H7 (cell line): ENCODE data around the gene ENKD1. TPM values are rescaled to one million over a fixed set of nuclear protein-coding genes. Genes with fewer than 3 reads are reported as not detected.

Experiments
- DNase-seq: peaks from one replicate; pipeline ENCODE4 v3.0.0; 2012
- H3K27me3 ChIP-seq: 2 replicates; pipeline ENCODE4 v1.6.0; 2011; ENCODE audit warnings: mild to moderate bottlenecking, low read length; ENCODE audit not compliant: control insufficient read depth, insufficient read depth
- H3K36me3 ChIP-seq: replicated peaks from 2 replicates; pipeline ENCODE4 v1.5.1; 2011; ENCODE audit warnings: low read length; ENCODE audit not compliant: control insufficient read depth, insufficient read depth
- H3K4me3 ChIP-seq: 2 replicates; pipeline ENCODE4 v1.5.1; 2011; ENCODE audit warnings: low read depth, mild to moderate bottlenecking, control low read depth, low read length, moderate library complexity; ENCODE audit not compliant: insufficient read depth
- total RNA-seq: library from RNA; depleted of rRNA; stranded (reverse); fragments of >200 nt; shearing (Covaris generic); gene quantifications from 2 replicates; pipeline ENCODE4 v1.2.3, GENCODE V29; 2014; rRNA removed

The ENKD1 gene
- 7.0 and 12.3 TPM in 2 replicates for total RNA-seq

- H3K27me3 ChIP-seq, result peaks cover 15% of the 10 kb centered on the region; the same call in 1 of the 2 replicates
- no peaks in the 10 kb centered on the region for H3K36me3 ChIP-seq
- peak within 1 kb of the TSS; percentile 60 for H3K4me3 ChIP-seq
- peak; percentile 99 for DNase-seq
These were observed at the start of gene ENKD1, which contains the start of gene C16orf86 for GRCh38 chr16:67666559-67667452. ENKD1 (minus strand) TSS chr16:67666750; CDS start chr16:67666442, 308 bp downstream. C16orf86 (plus strand) TSS chr16:67666814; CDS start chr16:67666971, 157 bp downstream.

DNA sequence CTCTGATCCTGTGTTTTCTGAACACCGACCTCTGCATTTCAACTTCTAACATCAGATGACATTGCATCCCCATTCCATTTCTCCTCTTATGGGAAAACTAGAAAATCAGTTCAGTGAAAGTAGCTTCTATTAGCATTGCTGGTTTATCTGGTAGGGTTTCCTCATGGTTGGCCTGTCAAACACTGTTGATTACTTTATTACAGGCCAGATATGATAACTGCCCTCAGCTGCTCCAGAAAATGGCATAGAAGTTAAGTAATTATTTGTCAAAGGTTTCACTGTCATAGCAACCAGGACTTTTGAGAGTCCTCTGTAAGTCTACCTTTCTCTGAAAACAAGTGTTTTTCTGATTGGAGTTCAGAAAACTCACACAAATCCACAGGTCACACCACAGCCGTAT, 49.5 kb upstream of the ENKD1 start:
- no peaks in the 10 kb centered on the region for H3K27me3 ChIP-seq
- no peak overlapping the region for H3K4me3 ChIP-seq
- no peak for DNase-seq
- H3K36me3 ChIP-seq, result no peaks in the 10 kb centered on the region

DNA sequence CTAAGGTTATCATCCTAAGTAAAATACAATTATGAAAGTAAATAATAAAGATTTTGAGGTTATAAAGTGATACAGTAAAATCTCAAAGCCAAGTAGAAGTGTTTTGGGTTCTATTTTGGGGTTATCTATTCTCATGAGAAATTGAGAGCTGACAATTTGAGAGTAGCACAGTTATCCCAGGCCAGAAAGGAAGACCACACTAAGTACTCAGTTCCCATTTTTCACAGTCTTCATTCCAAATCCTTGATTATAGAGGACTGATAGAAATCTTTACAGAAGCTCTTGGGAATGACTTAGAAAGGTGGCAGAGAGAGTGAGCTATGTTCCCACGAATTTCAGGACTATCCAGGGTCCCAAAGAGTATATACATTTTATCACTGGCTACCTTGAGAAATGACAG, 48.0 kb upstream of the ENKD1 start:
- no peak overlapping the region for H3K4me3 ChIP-seq
- no peaks in the 10 kb centered on the region for H3K27me3 ChIP-seq

DNA sequence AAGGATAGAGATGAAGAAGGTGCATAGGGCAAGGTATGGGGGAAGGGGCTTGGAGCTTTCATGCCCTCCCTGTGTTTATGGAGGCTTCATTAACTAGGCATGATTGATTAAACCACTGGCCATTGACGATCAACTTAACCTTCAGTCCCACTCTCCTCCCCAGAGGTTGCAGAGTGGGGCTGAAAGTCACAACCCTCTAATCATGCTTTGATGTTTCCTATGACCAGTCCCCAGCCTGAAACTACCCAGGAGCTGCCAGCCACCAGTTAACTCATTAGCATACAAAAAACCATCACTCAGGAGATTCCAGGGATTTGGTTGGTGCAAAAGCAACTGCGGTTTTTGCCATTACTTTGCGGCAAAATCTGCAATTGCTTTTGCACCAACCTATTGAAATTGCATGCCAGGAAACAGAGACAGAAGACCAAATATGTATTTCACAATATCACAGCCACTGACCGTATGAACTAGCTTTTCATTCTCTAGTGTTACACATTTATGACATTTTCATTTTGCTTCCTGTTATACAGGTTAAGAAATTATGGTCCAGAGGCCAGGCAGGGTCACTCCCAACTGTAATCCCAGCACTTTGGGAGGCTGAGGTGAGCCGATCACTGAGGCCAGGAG, 47.2 kb upstream of the ENKD1 start:
- H3K36me3 ChIP-seq, result no peaks in the 10 kb centered on the region
- H3K4me3 ChIP-seq, result no peak overlapping the region
- peak; percentile 50 for DNase-seq
- H3K27me3 ChIP-seq, result no peaks in the 10 kb centered on the region

More for the DNA sequence above, 48.0 kb upstream of the ENKD1 start:
- no peaks in the 10 kb centered on the region for H3K36me3 ChIP-seq
- no peak for DNase-seq

GRCh38 chr16:67710607-67711006, 44.1 kb upstream of the ENKD1 start:
- no peak for DNase-seq
- no peaks in the 10 kb centered on the region for H3K27me3 ChIP-seq
- H3K36me3 ChIP-seq, result no peaks in the 10 kb centered on the region
- no peak overlapping the region for H3K4me3 ChIP-seq

DNA sequence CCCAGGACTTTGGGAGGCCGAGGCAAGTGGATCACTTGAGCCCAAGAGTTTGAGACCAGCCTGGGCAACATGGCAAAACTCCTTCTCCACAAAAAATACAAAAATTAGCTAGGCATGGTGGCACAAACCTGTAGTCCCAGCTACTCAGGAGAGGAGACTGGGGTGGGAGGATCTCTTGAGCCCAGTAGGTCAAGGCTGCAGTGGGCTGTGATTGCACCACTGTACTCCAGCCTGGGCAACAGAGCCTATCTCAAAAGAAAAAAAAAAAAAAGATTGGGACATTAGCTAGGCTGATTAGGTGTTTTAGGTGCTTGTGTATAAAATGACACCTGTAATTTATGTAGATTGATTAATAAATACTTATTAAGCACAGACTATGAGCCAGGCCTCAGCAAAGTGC, 42.5 kb upstream of the ENKD1 start:
- no peaks in the 10 kb centered on the region for H3K36me3 ChIP-seq
- no peak for DNase-seq
- H3K27me3 ChIP-seq, result no peaks in the 10 kb centered on the region
- H3K4me3 ChIP-seq, result no peak overlapping the region

- Histone ChIP-seq H3K27me3 (no peaks in the 10 kb centered on the region), H3K36me3 (no peaks in the 10 kb centered on the region), H3K4me3 (no peak overlapping the region)
- DNase-seq, result no peak
These were observed 41.8 kb upstream of the ENKD1 start for GRCh38 chr16:67708368-67708771.

DNA sequence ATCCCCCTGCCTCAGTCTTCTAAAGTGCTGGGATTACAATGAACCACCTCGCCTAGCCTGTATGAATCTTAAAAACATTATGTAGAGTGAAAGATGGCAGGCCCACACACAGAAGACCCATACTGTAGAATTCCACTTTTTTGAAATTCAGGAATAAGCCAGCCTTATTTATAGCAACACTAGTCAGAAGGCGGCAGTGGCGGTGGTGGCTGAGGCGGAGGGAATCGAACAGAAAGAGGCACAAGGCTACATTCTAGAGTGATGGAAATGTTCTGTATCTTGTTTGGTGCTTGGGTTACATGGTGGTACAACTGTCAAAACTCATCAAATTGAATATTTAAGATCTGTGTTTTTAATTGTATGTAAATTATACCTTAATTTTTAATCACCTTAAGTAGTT, 41.2 kb upstream of the ENKD1 start:
- H3K36me3 ChIP-seq, result no peaks in the 10 kb centered on the region
- DNase-seq, result no peak
- H3K27me3 ChIP-seq, result no peaks in the 10 kb centered on the region
- H3K4me3 ChIP-seq, result no peak overlapping the region

GRCh38 chr16:67707210-67707609, 40.7 kb upstream of the ENKD1 start:
- Histone ChIP-seq H3K36me3 (no peaks in the 10 kb centered on the region), H3K4me3 (no peak overlapping the region), H3K27me3 (no peaks in the 10 kb centered on the region)
- no peak for DNase-seq

GRCh38 chr16:67704110-67704509, 37.6 kb upstream of the ENKD1 start:
- H3K4me3 ChIP-seq, result no peak overlapping the region
- no peaks in the 10 kb centered on the region for H3K36me3 ChIP-seq
- no peak for DNase-seq
- no peaks in the 10 kb centered on the region for H3K27me3 ChIP-seq

- DNase-seq, result no peak
- H3K27me3 ChIP-seq, result no peaks in the 10 kb centered on the region
- H3K4me3 ChIP-seq, result no peak overlapping the region
- H3K36me3 ChIP-seq, result no peaks in the 10 kb centered on the region
These were observed 37.1 kb upstream of the ENKD1 start for GRCh38 chr16:67703626-67704025.

DNA sequence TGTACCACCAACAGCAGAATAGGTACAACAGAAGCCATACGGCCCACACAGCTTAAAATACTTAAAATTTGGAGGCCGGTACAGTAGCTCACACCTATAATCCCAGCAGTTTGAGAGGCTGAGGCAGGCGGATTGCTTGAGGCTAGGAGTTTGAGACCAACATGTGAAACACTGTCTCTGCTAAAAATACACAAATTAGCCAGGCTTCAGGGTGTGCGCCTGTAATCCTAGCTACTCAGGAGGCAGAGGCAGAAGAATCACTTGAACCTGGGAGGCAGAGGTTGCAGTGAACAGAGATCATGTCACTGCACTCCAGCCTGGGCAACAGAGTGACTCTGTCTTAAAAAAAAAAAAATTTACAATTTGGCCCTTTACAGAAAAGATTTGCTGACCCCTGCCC, 35.6 kb upstream of the ENKD1 start:
- Histone ChIP-seq H3K4me3 (no peak overlapping the region), H3K27me3 (no peaks in the 10 kb centered on the region), H3K36me3 (no peaks in the 10 kb centered on the region)
- DNase-seq, result no peak

DNA sequence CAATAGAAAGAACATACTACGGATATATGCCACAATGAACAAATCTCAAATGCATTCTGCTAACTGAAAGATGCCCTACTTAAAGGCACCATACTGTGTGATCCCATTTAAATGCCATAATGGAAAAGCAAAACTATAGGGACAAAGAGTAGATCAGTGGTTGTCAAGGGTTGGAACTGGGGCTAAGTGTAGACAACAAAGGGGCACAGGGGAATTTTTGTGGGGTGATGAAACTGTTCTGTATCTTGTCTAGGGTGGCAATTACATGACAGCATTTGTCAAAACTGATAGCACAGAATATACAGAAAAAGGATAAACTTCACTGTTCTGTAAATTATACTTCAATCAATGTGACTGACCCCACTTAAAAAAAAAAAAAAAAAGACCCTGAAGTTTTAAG, 34.9 kb upstream of the ENKD1 start:
- H3K4me3 ChIP-seq, result no peak overlapping the region
- H3K36me3 ChIP-seq, result no peaks in the 10 kb centered on the region
- no peaks in the 10 kb centered on the region for H3K27me3 ChIP-seq
- DNase-seq, result no peak

- no peaks in the 10 kb centered on the region for H3K36me3 ChIP-seq
- DNase-seq, result no peak
- no peak overlapping the region for H3K4me3 ChIP-seq
- H3K27me3 ChIP-seq, result no peaks in the 10 kb centered on the region
These were observed 32.7 kb upstream of the ENKD1 start for GRCh38 chr16:67699265-67699664.
